Osteocyte (in vitro differentiated cells): Measurements from ENCODE around the gene GSTP1. TPM values are rescaled to one million over a fixed set of nuclear protein-coding genes. Genes with fewer than 3 reads are reported as not detected.
A peak's percentile ranks its signal among the peaks of the same experiment; 100 is the strongest.

Source experiments
- DNase-seq: peaks from one replicate; pipeline ENCODE4 v3.0.0; 2021; ENCODE audit warnings: mixed read lengths; ENCODE audit not compliant: unreplicated experiment; ENCODE audit errors: extremely low spot score
- H3K27ac Mint-ChIP-seq: one replicate; pipeline ENCODE4 v1.8.0; 2021; ENCODE audit warnings: mild to moderate bottlenecking, mixed read lengths; ENCODE audit not compliant: unreplicated experiment
- H3K27me3 Mint-ChIP-seq: one replicate; pipeline ENCODE4 v1.8.0; 2021; ENCODE audit warnings: mixed read lengths; ENCODE audit not compliant: unreplicated experiment
- H3K36me3 Mint-ChIP-seq: one replicate; pipeline ENCODE4 v1.8.0; 2021; ENCODE audit warnings: mixed read lengths; ENCODE audit not compliant: unreplicated experiment
- H3K4me1 Mint-ChIP-seq: one replicate; pipeline ENCODE4 v1.8.0; 2021; ENCODE audit warnings: mixed read lengths; ENCODE audit not compliant: unreplicated experiment
- H3K4me3 Mint-ChIP-seq: one replicate; pipeline ENCODE4 v1.8.0; 2021; ENCODE audit warnings: mild to moderate bottlenecking, moderate library complexity, mixed read lengths; ENCODE audit not compliant: unreplicated experiment
- H3K9me3 Mint-ChIP-seq: one replicate; pipeline ENCODE4 v1.8.0; 2021; ENCODE audit warnings: mixed read lengths; ENCODE audit not compliant: unreplicated experiment
- CTCF ChIP-seq: fragments of 200-600 bp; sonication (generic); IDR thresholded peaks from 2 replicates; pipeline ENCODE4 v1.5.0; 2021; ENCODE audit warnings: antibody characterized with exemption, mild to moderate bottlenecking, moderate library complexity
- total RNA-seq: library from RNA; stranded (reverse); gene quantifications from 2 replicates; pipeline ENCODE4 v1.2.1, GENCODE V29; 2021

GSTP1 gene
- total RNA-seq, 1 donor from 2014 or later: 544 TPM

- peak; percentile 69 for TF ChIP-seq CTCF
- Mint-ChIP-seq H3K9me3 (no peaks in the 10 kb centered on the region), H3K4me3 (no peak overlapping the region), H3K27ac (no peak overlapping the region), H3K4me1 (peaks cover 4% of the 10 kb centered on the region), H3K27me3 (no peaks in the 10 kb centered on the region), H3K36me3 (peaks cover 11% of the 10 kb centered on the region)
- peak; percentile 87 for DNase-seq
These were observed 30.5 kb downstream of the GSTP1 start for GRCh38 chr11:67613960-67614715.

GRCh38 chr11:67614730-67615714, 31.4 kb downstream of the GSTP1 start:
- peaks cover 7% of the 10 kb centered on the region for H3K4me1 Mint-ChIP-seq
- no peaks in the 10 kb centered on the region for H3K27me3 Mint-ChIP-seq
- peaks cover 11% of the 10 kb centered on the region for H3K36me3 Mint-ChIP-seq
- peak; percentile 43 for TF ChIP-seq CTCF
- H3K27ac Mint-ChIP-seq: no peak overlapping the region
- no peak for DNase-seq
- H3K9me3 Mint-ChIP-seq: no peaks in the 10 kb centered on the region
- H3K4me3 Mint-ChIP-seq: no peak overlapping the region

GRCh38 chr11:67615728-67616430, 32.3 kb downstream of the GSTP1 start:
- H3K27me3 Mint-ChIP-seq: no peaks in the 10 kb centered on the region

GRCh38 chr11:67616431-67617242, 33.0 kb downstream of the GSTP1 start:
- no peak for TF ChIP-seq CTCF
- H3K9me3 Mint-ChIP-seq: no peaks in the 10 kb centered on the region

More at GRCh38 chr11:67615728-67616430, 32.3 kb downstream of the GSTP1 start:
- DNase-seq: no peak
- no peak for TF ChIP-seq CTCF
- no peak overlapping the region for H3K4me3 Mint-ChIP-seq
- peaks cover 11% of the 10 kb centered on the region for H3K4me1 Mint-ChIP-seq
- no peaks in the 10 kb centered on the region for H3K9me3 Mint-ChIP-seq
- no peak overlapping the region for H3K27ac Mint-ChIP-seq
- H3K36me3 Mint-ChIP-seq: peaks cover 11% of the 10 kb centered on the region

More at GRCh38 chr11:67616431-67617242, 33.0 kb downstream of the GSTP1 start:
- no peak overlapping the region for H3K4me3 Mint-ChIP-seq
- H3K36me3 Mint-ChIP-seq: peaks cover 10% of the 10 kb centered on the region
- no peak for DNase-seq
- H3K27ac Mint-ChIP-seq: no peak overlapping the region
- peaks cover 16% of the 10 kb centered on the region for H3K4me1 Mint-ChIP-seq
- no peaks in the 10 kb centered on the region for H3K27me3 Mint-ChIP-seq
